Measurements from ENCODE around the gene AGFG1.

- TF ChIP-seq ZNF274 (IDR thresholded peaks at IDR 0.05; ENCODE audit: low read depth, low read length) = no peak
- no peak for TF ChIP-seq YY1 (IDR thresholded peaks at IDR 0.05; ENCODE audit: insufficient read depth, insufficient read length)
Observed at GRCh38 chr2:227450926-227451654, 20.9 kb upstream of the AGFG1 start.
